ENCODE data around the gene TTC31.
A peak's percentile ranks its signal among the peaks of the same experiment; 100 is the strongest.

TTC31 gene

GRCh38 chr2:74529357-74530238 is 46.7 kb downstream of the TTC31 start, which contains the start of the genes AUP1 and HTRA2:
AUP1 (minus strand) TSS chr2:74529706; CDS start chr2:74529629, 77 bp downstream.
HTRA2 (plus strand) TSS chr2:74529933; CDS start chr2:74530007, 74 bp downstream.
- TF ChIP-seq, protein P1, sequence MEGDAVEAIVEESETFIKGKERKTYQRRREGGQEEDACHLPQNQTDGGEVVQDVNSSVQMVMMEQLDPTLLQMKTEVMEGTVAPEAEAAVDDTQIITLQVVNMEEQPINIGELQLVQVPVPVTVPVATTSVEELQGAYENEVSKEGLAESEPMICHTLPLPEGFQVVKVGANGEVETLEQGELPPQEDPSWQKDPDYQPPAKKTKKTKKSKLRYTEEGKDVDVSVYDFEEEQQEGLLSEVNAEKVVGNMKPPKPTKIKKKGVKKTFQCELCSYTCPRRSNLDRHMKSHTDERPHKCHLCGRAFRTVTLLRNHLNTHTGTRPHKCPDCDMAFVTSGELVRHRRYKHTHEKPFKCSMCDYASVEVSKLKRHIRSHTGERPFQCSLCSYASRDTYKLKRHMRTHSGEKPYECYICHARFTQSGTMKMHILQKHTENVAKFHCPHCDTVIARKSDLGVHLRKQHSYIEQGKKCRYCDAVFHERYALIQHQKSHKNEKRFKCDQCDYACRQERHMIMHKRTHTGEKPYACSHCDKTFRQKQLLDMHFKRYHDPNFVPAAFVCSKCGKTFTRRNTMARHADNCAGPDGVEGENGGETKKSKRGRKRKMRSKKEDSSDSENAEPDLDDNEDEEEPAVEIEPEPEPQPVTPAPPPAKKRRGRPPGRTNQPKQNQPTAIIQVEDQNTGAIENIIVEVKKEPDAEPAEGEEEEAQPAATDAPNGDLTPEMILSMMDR (IDR thresholded peaks at IDR 0.05; ENCODE audit: low read depth, low read length) = no peak
- peak; percentile 98 for DNase-seq (ENCODE audit: extremely low read depth, low read depth)

GRCh38 chr2:74530239-74531187 is 47.6 kb downstream of the TTC31 start:
- DNase-seq (ENCODE audit: extremely low read depth, low read depth) = no peak

GRCh38 chr2:74531666-74532065 is 48.8 kb downstream of the TTC31 start:
- no peak for DNase-seq (ENCODE audit: extremely low read depth, low read depth)
- TF ChIP-seq, protein P1 (IDR thresholded peaks at IDR 0.05; ENCODE audit: low read depth, low read length) = no peak

More at GRCh38 chr2:74530239-74531187, 47.6 kb downstream of the TTC31 start:
- TF ChIP-seq, protein P1 (IDR thresholded peaks at IDR 0.05; ENCODE audit: low read depth, low read length) = no peak

- no peak for DNase-seq (ENCODE audit: extremely low read depth, low read depth)
- TF ChIP-seq, protein P1 (IDR thresholded peaks at IDR 0.05; ENCODE audit: low read depth, low read length) = peak; percentile 29
These were observed 49.3 kb downstream of the TTC31 start for GRCh38 chr2:74532222-74532621.

- no peak for DNase-seq (ENCODE audit: extremely low read depth, low read depth)
- TF ChIP-seq, protein P1 (IDR thresholded peaks at IDR 0.05; ENCODE audit: low read depth, low read length) = no peak
These were observed 50.6 kb downstream of the TTC31 start for GRCh38 chr2:74533464-74533863.

GRCh38 chr2:74534411-74534810 is 51.5 kb downstream of the TTC31 start:
- DNase-seq (ENCODE audit: extremely low read depth, low read depth) = no peak
- TF ChIP-seq, protein P1 (IDR thresholded peaks at IDR 0.05; ENCODE audit: low read depth, low read length) = no peak

All from AG09319 (cell line).